ENCODE data around the gene IL17RE.
"Not testable (repeated sequence)": the region's sequence is repeated elsewhere in the genome, so short reads cannot be mapped to it uniquely, and the experiment has no call there.

DNA sequence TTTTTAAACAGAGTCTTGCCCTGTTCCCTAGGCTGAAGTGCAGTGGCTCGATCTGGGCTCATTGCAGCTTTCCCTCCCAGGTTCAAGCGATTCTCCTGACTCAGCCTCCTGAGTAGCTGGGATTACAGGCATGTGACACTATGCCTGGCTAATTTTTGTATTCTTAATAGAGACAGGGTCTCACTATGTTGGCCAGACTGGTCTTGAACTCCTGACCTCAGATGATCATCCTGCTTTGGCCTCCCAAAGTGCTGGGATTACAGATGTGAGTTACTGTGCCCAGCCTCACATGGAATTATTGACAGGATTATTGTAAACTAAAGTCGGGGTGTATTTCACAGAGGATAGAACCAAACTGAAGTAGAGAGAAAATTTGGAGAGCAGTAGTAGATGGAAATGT, 6.9 kb upstream of the IL17RE start:
- not testable (repeated sequence) for TF ChIP-seq CTCF (conservative IDR thresholded peaks at IDR 0.05; ENCODE audit: low read depth in 2 of 2); REST (IDR thresholded peaks at IDR 0.05; ENCODE audit: unreplicated experiment); EZH2phosphoT487 (IDR thresholded peaks at IDR 0.05; ENCODE audit: unreplicated experiment); POLR2AphosphoS5 (IDR thresholded peaks at IDR 0.05; ENCODE audit: low read depth); EZH2 (IDR thresholded peaks at IDR 0.05; ENCODE audit: low read depth, unreplicated experiment)
